Naive B cell (primary cell): ENCODE results near the gene DRAM1. TPM values are rescaled to one million over a fixed set of nuclear protein-coding genes. Genes with fewer than 3 reads are reported as not detected.

Source experiments
- ATAC-seq, 2 donors: fragments of 150-1000 bp; cut with Tn5 transposase; 2 replicates each; pipeline ENCODE4 v1.10.0; 2021; ENCODE audit warnings: low read depth in 2 of 2, mild to moderate bottlenecking in 2 of 2, moderate library complexity in 2 of 2
- DNase-seq: peaks from one replicate; pipeline ENCODE4 v3.0.0; 2022
- H3K27ac Mint-ChIP-seq, 6 donors: one replicate each; pipeline ENCODE4 v1.8.0; 2020 to 2022; ENCODE audit warnings: mild to moderate bottlenecking in 6 of 6, mixed read lengths in 6 of 6, moderate library complexity in 5 of 6, inconsistent platforms in 2 of 6
- H3K27me3 Mint-ChIP-seq, 3 donors: one replicate each; pipeline ENCODE4 v1.8.0; 2021 to 2022; ENCODE audit warnings: mixed read lengths in 3 of 3, mild to moderate bottlenecking in 1 of 3
- H3K36me3 Mint-ChIP-seq, 2 donors: one replicate each; pipeline ENCODE4 v1.8.0; 2020 to 2022; ENCODE audit warnings: mixed read lengths in 2 of 2, inconsistent platforms in 1 of 2, mild to moderate bottlenecking in 1 of 2
- H3K4me1 Mint-ChIP-seq, 3 donors: one replicate each; pipeline ENCODE4 v1.8.0; 2020 to 2022; ENCODE audit warnings: mixed read lengths in 3 of 3, inconsistent platforms in 1 of 3, mild to moderate bottlenecking in 1 of 3, moderate library complexity in 1 of 3
- H3K4me3 Mint-ChIP-seq, 8 donors: one replicate each; pipeline ENCODE4 v1.8.0; 2020 to 2022; ENCODE audit warnings: mild to moderate bottlenecking in 8 of 8, mixed read lengths in 8 of 8, moderate library complexity in 8 of 8, inconsistent platforms in 2 of 8
- H3K9me3 Mint-ChIP-seq, 7 donors: one replicate each; pipeline ENCODE4 v1.8.0; 2020 to 2022; ENCODE audit warnings: mixed read lengths in 7 of 7, mild to moderate bottlenecking in 5 of 7, inconsistent platforms in 2 of 7, moderate library complexity in 1 of 7
- polyA plus RNA-seq, 6 donors: library from polyadenylated mRNA; unstranded; fragments of 300-500 nt; fragmentation: Illumina TruSeq; gene quantifications; one replicate each; pipeline ENCODE4 v1.2.3, GENCODE V29; 2021; ENCODE audit warnings: low read depth in 6 of 6

The DRAM1 gene, protein sequence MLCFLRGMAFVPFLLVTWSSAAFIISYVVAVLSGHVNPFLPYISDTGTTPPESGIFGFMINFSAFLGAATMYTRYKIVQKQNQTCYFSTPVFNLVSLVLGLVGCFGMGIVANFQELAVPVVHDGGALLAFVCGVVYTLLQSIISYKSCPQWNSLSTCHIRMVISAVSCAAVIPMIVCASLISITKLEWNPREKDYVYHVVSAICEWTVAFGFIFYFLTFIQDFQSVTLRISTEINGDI
- 1 to 10 TPM in 5 of 6 donors, not detected in 1; 3.2 to 7.5 (median 6.4) TPM for polyA plus RNA-seq

DNA sequence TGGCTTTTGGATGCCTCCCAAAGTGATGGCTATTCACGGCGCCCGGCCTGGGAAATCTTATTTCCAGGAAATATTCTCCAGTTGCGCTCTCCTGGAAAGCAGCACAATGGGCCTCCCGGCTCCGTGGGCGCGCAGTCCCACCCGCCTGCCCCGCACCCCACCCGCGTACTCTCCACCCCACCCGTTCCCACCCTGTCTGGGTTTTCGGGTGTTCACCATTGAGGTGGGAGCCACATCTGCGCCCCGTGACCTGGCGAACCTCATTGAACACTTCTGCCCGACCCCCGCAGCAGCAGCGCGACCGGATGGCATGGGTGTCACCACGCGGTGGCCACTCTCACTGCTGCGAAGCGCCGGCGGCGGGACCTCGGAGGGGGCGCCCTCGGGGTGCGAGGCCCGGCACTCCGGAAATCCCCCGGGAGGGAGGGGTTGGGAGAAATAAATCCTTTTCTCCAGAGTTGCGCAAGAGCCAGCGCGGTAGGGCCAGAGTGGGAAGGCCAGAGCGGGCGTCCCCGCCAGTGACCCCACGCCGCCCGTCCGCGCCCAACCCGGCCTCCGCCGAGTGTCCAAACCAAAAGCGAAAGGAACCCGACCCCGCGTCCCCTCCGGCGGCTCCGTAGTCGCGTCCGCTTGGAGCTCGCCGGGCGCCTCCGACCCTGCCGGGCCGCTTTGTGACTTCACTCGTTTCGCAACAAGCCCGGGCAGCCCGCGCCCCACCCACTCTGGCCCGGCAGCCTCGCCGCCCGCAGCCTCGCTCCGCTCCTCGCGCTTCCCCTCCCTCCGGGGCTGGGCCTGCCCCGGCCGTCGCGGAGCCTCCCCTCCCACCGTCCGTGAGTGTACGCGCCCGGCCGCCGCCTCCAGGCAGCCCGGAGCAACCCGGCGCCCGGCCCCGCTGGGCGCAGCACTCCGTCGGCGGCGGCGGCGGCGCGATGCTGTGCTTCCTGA, at the start of gene DRAM1:
TSS of gene DRAM1 (plus strand) at position 720 of the 945 bp plus-strand sequence. CDS start at position 930, 210 bp downstream.
- Mint-ChIP-seq H3K27me3 (no peaks in the 10 kb centered on the region), H3K9me3 (no peaks in the 10 kb centered on the region), H3K4me3 (peak within 1 kb of the TSS; percentile 91 to 96 (median 94)), H3K36me3 (no peaks in the 10 kb centered on the region), H3K4me1 (peaks cover 14 to 23% (median 17%) of the 10 kb centered on the region in 3 donors), H3K27ac (peak within 1 kb of the TSS; percentile 88 to 98 (median 94))
- DNase-seq (peak; percentile 80), ATAC-seq (peak; percentile 88 to 89)

DNA sequence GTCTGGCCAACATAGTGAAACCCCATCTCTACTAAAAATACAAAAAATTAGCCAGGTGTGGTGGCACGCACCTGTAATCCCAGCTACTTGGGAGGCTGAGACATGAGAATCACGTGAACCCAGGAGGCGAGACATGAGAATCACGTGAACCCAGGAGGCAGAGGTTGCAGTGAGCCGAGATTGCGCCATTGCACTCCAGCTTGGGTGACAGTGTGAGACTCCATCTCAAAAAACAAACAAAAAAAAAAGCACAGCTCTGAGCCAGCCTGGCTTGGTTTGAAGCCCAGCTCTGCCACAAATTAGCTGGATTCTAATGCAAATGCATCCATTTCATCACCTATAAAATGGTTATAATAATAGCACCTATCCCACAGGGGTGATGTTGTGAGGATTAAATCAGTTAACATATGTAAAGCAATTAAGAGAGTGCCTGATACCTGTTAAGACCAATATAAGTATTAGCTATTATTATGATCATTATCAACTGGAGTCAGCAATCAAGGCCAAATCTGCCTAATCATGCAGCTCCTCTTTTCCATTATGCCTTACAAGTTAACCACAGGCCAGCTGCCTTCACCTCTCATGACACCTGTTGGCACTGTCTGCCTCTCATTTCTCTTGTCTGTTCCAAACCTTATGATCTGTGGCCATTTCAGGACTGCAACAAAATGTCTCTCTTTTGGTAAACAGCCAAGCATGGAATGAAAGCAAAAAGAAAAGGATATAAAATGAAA, 48.8 kb upstream of the DRAM1 start:
- no peak for ATAC-seq
- Mint-ChIP-seq H3K9me3 (no peaks in the 10 kb centered on the region), H3K4me1 (peaks cover 31 to 56% (median 47%) of the 10 kb centered on the region in 3 donors), H3K36me3 (no peaks in the 10 kb centered on the region), H3K4me3 (peak overlapping the region in 7 of 8 donors; percentile 38 to 97 (median 95)), H3K27me3 (no peaks in the 10 kb centered on the region), H3K27ac (peak overlapping the region in 2 of 6 donors; percentile 2 to 69)
- no peak for DNase-seq

DNA sequence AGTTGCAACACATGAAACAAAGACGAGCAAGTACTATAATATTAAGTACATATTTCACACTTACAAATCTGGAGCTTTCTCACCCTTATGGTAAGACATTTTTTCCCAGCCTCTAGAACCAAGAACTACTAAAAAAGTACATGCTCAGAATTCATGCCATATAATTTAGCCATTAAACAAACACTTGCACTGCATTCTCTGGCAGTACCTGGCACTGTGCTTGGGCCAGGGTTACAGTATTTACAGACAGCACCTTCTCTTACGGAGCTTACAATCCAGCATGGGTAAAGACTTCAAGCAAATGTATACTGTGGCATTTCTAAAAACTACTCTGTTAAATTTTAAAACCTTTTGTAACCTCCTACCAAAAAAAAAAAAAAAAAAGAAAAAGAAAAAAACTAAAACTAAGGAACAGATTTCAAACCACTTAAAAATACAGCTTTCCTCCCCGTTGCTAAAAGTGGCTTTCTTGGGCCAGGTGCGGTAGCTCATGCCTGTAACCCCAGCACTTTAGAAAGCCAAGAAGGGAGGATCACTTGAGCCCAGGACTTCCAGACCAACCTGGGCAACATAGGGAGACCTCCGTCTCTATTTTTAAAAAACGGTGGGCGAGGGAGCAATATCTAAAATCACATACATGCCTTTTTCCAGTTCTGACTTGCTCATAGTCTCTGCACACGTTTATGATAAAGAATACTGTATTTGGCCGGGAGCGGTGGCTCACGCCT, 47.6 kb upstream of the DRAM1 start:
- Mint-ChIP-seq H3K36me3 (no peaks in the 10 kb centered on the region), H3K4me1 (peaks cover 25 to 47% (median 39%) of the 10 kb centered on the region in 3 donors), H3K27me3 (no peaks in the 10 kb centered on the region), H3K27ac (peak overlapping the region; percentile 77 to 97 (median 92)), H3K4me3 (peak overlapping the region; percentile 85 to 99 (median 96)), H3K9me3 (no peaks in the 10 kb centered on the region)
- no peak for ATAC-seq
- peak; percentile 13 for DNase-seq

DNA sequence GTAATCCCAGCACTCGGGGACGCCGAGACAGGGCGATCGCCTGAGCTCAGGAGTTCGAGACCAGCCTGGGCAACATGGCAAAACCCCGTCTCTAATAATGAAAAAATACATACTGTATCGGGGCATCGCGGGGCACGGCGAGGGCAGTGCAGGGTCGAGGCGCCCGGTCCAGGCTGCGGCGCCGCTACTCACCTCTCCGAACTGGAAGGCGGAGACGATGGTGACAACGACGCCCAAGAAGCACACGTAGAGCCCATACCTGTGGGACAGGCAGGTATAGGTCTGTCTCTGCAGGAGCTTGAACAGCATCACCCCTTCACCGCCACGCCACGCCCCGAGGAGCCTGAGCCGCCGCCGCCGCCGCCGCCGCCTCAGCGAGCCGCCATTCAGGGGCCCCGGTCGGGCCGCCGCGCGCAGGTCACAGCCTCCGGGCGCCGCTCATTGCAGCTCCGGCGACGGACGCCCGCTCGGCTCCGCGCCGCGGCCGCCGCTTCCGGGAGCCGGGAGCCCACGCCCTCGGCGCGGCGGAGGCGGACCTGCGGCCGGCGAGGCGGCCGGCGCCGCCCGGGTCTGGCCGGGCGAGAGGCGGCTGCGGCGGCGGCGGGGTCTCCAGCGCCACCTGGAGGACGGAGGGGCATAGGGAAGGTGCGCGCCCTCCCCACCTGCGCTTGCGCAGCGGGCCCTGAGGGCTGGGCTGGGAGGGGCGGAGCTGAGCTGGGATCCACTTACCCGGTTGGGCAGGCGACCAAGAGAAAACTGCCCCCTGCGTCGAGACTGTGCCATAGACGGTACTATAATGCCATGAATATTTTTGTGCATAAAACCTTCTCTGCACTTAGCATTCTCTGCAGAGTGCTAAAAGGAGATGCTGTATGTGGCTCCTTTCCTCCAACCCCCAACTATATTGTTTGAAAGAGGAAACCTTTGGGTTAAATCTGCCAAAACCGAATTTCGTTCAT, 46.7 kb upstream of the DRAM1 start, which contains the start of gene GNPTAB:
TSS of gene GNPTAB (minus strand) at position 593 of the 959 bp plus-strand sequence. CDS start at position 309, 284 bp downstream.
- Mint-ChIP-seq H3K36me3 (no peaks in the 10 kb centered on the region), H3K4me1 (peaks cover 21 to 41% (median 32%) of the 10 kb centered on the region in 3 donors), H3K4me3 (peak within 1 kb of the TSS; percentile 85 to 99 (median 96)), H3K27me3 (no peaks in the 10 kb centered on the region), H3K27ac (peak within 1 kb of the TSS; percentile 77 to 97 (median 92)), H3K9me3 (no peaks in the 10 kb centered on the region)
- ATAC-seq (peak; percentile 84), DNase-seq (peak; percentile 96)

DNA sequence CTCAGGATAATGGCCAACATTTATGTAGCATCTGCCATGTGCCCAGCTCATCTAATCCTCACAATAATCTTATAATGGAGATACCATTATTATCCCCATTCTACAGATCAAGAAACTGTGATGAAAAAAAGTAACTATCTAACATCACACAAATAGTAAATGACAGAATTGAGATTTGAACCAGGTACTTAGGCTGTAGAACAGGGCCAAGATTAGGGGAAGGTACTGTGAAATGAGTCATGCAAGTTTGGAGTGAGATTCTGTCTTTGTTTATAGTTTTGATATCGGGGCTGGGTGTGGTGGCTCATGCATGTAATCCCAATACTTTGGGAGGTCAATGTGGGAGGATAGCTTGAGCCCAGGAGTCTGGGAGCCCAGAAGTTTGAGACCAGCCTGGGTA, 45.4 kb upstream of the DRAM1 start:
- peaks cover 15 to 35% (median 28%) of the 10 kb centered on the region in 3 donors for H3K4me1 Mint-ChIP-seq

DNA sequence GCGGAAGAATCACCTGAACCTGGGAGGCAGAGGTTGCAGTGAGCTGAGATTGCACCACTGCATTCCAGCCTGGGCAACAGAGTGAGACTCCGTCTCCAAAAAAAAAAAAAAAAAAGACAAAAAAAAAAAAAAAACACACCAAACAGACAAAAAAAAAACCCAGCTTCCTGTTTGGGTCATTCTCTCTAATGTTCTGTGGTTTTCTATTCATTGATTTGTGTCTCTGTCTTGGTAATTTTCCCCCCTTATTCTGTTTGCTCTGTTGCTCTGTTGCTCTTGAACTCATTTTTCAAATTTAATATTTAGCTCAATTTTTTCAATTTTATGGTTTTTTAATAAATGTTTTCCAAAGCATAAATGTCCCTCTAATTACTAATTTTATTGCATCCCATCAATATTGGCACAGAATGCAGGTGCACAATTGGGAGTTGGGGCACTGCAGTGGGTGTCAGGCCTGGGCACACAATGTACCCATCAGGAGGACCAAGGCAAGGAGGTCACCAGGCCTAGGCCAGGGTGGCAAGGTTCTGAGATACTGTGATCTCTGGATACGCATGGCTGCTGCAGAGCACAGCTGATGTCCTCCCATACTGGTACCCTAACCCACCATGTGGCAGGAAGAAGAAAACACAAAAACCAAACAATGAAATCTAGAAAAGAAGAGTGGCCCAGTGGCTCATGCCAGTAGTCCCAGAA, 38.6 kb upstream of the DRAM1 start:
- Mint-ChIP-seq H3K9me3 (no peaks in the 10 kb centered on the region), H3K4me3 (peak overlapping the region; percentile 20 to 87 (median 70)), H3K36me3 (no peaks in the 10 kb centered on the region), H3K27me3 (peaks cover 4 to 14% (median 6%) of the 10 kb centered on the region in 3 donors), H3K4me1 (peaks cover 13 to 27% (median 14%) of the 10 kb centered on the region in 3 donors), H3K27ac (peak overlapping the region; percentile 8 to 97 (median 84))
- ATAC-seq (peak; percentile 71 to 82), DNase-seq (peak; percentile 58)

More for the DNA sequence above, 45.4 kb upstream of the DRAM1 start:
- Mint-ChIP-seq H3K36me3 (no peaks in the 10 kb centered on the region), H3K27me3 (no peaks in the 10 kb centered on the region), H3K9me3 (no peaks in the 10 kb centered on the region), H3K27ac (no peak overlapping the region), H3K4me3 (peak overlapping the region in 1 of 8 donors; percentile 95)
- no peak for ATAC-seq
- no peak for DNase-seq

DNA sequence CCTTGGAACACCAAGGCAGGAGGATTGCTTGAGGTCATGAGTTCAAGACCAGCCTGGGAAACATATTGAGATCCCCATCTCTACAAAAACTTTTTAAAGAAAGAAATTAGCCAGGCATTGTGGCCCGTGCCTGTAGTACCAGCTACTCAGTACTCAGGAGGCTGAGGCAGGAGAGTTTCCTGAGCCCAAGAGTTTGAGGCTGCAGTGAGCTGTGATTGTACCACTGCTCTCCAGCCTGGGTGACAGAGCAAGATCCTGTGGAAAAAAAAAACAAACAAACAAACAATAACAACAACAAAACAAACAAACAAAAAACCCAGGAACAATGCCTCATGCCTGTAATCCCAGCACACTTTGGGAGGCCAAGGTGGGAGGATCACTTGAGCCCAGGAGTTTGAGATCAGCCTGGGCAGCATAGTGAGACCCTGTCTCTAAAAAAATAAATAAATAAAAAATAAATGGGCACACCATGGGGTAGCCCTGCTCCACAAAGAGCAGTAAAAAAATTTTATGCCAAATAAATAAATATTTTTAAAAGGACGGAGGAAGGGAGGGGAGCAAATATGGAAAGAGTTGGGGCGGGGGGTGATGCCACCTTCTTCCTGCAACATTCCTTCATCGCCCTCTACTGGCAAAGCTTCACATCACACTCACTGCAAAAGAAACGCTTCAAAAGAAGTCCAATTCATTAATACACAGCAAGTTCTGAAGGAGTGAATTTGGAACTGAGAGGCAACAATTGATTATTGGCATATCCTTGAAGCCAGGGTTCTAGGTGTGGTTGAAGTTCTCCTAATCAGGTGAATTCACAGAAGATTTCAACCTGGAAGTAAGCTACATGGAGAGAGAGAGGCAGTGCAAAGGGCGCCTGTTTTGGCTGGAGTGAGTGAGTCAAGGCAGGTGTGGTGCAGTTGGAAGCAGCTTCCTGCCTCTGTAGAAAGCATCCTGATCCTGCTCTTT, 37.8 kb upstream of the DRAM1 start:
- H3K27ac Mint-ChIP-seq = peak overlapping the region in 4 of 6 donors; percentile 79 to 97 (median 89)
- H3K27me3 Mint-ChIP-seq = peaks cover 4 to 14% (median 6%) of the 10 kb centered on the region in 3 donors
- peaks cover 13 to 27% (median 14%) of the 10 kb centered on the region in 3 donors for H3K4me1 Mint-ChIP-seq
- H3K36me3 Mint-ChIP-seq = no peaks in the 10 kb centered on the region
- DNase-seq (peak; percentile 69), ATAC-seq (peak; percentile 52 to 66)
- H3K9me3 Mint-ChIP-seq = no peaks in the 10 kb centered on the region
- H3K4me3 Mint-ChIP-seq = peak overlapping the region in 4 of 8 donors; percentile 51 to 81 (median 72)

DNA sequence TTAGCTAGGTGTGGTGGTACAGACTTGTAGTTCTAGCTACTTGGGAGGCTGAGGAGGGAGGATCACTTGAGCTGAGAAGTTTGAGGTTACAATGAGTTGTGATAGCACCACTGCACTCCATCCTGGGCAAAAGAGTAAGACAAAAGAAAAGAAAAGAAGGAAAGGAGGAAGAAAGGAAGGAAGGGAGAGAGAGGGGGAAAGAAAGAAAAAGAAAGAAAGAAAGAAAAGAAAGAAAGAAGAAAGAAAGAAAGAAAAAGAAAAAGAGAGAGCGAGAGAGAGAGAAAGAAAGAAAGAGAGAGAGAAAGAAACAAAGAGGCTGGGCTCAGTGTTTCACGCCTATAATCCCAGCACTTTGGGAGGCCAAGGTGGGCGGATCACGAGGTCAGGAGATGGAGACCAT, 36.3 kb upstream of the DRAM1 start:
- H3K9me3 Mint-ChIP-seq = no peaks in the 10 kb centered on the region
- H3K27ac Mint-ChIP-seq = peak overlapping the region in 1 of 6 donors; percentile 19
- H3K36me3 Mint-ChIP-seq = no peaks in the 10 kb centered on the region
- no peak overlapping the region for H3K4me3 Mint-ChIP-seq
- ATAC-seq (no peak), DNase-seq (no peak)
- peaks cover 13 to 27% (median 14%) of the 10 kb centered on the region in 3 donors for H3K4me1 Mint-ChIP-seq
- H3K27me3 Mint-ChIP-seq = peaks cover 4 to 14% (median 6%) of the 10 kb centered on the region in 3 donors

DNA sequence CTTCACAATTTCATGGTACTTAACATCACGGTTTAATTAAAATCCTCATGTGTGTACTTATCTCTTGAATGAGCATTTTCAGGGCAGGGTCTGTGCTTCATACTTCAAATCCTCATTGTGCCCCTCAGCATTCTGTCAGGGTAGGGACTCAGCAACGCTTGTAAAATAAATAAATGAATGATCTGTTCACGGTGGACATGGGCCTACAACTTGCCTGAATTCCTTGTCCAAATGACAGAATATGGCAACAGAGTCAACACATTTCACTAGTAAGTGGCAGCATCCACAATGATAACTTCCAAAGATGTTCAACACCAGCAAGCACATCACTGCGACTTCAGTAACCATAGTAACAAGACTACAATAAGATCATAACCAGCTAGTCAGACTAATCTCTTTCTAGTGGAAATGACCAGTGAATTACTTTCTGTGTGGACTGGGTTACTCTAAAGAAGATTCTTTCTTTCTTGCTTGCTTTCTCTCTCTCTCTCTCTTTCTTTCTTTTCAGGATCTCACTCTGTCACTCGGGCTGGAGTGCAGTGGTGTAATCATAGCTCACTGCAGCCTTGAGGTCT, 32.2 kb upstream of the DRAM1 start:
- Mint-ChIP-seq H3K36me3 (no peaks in the 10 kb centered on the region), H3K4me1 (peaks cover 3 to 4% (median 3%) of the 10 kb centered on the region in 3 donors), H3K9me3 (no peaks in the 10 kb centered on the region), H3K27ac (no peak overlapping the region), H3K27me3 (peaks cover 0 to 14% (median 6%) of the 10 kb centered on the region in 3 donors), H3K4me3 (no peak overlapping the region)
- no peak for DNase-seq
- ATAC-seq = no peak

DNA sequence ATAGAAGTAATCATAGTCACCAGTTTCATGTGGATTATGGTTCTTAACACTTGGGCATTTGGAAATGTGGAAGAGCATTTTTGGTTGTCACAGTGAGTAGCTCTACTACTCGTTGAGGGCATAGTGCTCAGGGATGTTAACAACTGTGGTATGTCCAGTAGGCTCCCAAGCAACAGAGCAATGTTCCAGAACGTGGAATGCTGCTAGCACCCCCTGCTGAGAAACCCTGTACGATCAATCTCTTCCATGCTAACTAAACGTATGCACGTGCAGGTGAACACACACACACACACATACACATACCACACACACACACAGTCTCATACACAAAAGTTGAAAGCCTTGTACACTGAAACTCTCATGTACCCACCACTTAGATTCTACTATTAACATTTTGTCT, 30.1 kb upstream of the DRAM1 start:
- DNase-seq = no peak
- H3K36me3 Mint-ChIP-seq = no peaks in the 10 kb centered on the region
- H3K4me1 Mint-ChIP-seq = peaks cover 5 to 16% (median 13%) of the 10 kb centered on the region in 3 donors
- H3K9me3 Mint-ChIP-seq = no peaks in the 10 kb centered on the region
- H3K27ac Mint-ChIP-seq = no peak overlapping the region
- no peaks in the 10 kb centered on the region for H3K27me3 Mint-ChIP-seq
- H3K4me3 Mint-ChIP-seq = no peak overlapping the region
- no peak for ATAC-seq
